HG03457 (cell line): ENCODE measurements around the gene KCNMA1.

ENCODE experiments used
- ATAC-seq: cut with Tn5 transposase; IDR thresholded peaks from one replicate; pipeline ENCODE4 v1.9.1; 2021; ENCODE audit warnings: moderate number of reproducible peaks; ENCODE audit not compliant: unreplicated experiment

The KCNMA1 gene

GRCh38 chr10:76892766-76893479, 744.7 kb downstream of the KCNMA1 start:
- no peak for ATAC-seq

- ATAC-seq, result no peak
These were observed 750.2 kb downstream of the KCNMA1 start for GRCh38 chr10:76887223-76888010.

GRCh38 chr10:76885816-76886215, 751.8 kb downstream of the KCNMA1 start:
- no peak for ATAC-seq

- ATAC-seq, result no peak
These were observed 752.8 kb downstream of the KCNMA1 start for GRCh38 chr10:76884673-76885275.

GRCh38 chr10:76883596-76883995, 754.0 kb downstream of the KCNMA1 start:
- no peak for ATAC-seq

- no peak for ATAC-seq
These were observed 754.8 kb downstream of the KCNMA1 start for GRCh38 chr10:76882796-76883195.

GRCh38 chr10:76882245-76882644, 755.4 kb downstream of the KCNMA1 start:
- no peak for ATAC-seq

- peak; percentile 52 for ATAC-seq
These were observed 756.0 kb downstream of the KCNMA1 start for GRCh38 chr10:76881477-76882220.

- no peak for ATAC-seq
These were observed 756.7 kb downstream of the KCNMA1 start for GRCh38 chr10:76880931-76881330.

- ATAC-seq, result no peak
These were observed 758.3 kb downstream of the KCNMA1 start for GRCh38 chr10:76879116-76879913.

- ATAC-seq, result no peak
These were observed 759.1 kb downstream of the KCNMA1 start for GRCh38 chr10:76878514-76878913.

- ATAC-seq, result no peak
These were observed 762.7 kb downstream of the KCNMA1 start for GRCh38 chr10:76874896-76875295.

GRCh38 chr10:76874176-76874575, 763.4 kb downstream of the KCNMA1 start:
- no peak for ATAC-seq

- no peak for ATAC-seq
These were observed 765.8 kb downstream of the KCNMA1 start for GRCh38 chr10:76871697-76872295.

GRCh38 chr10:76869931-76870330, 767.7 kb downstream of the KCNMA1 start:
- ATAC-seq, result no peak

GRCh38 chr10:76868098-76868977, 769.3 kb downstream of the KCNMA1 start:
- no peak for ATAC-seq

GRCh38 chr10:76866841-76867586, 770.6 kb downstream of the KCNMA1 start:
- ATAC-seq, result no peak

- ATAC-seq, result no peak
These were observed 772.7 kb downstream of the KCNMA1 start for GRCh38 chr10:76864922-76865321.
